GM23338 (cell line): ENCODE data around the gene PIK3IP1. TPM values are rescaled to one million over a fixed set of nuclear protein-coding genes. Genes with fewer than 3 reads are reported as not detected.

Experiments used
- ATAC-seq: fragments of 200-7000 bp; cut with Tn5 transposase; 3 replicates; pipeline ENCODE4 v1.9.1; 2020
- DNase-seq: peaks from one replicate; pipeline ENCODE4 v3.0.0-alpha.2; 2015; ENCODE audit warnings: low spot score
- H2AFZ ChIP-seq: fragments of 200-600 bp; sonication (generic); 2 replicates; pipeline ENCODE4 v1.8.0; 2016; ENCODE audit warnings: antibody characterized with exemption, mild to moderate bottlenecking, moderate library complexity
- H3F3A ChIP-seq: fragments of 200-600 bp; sonication (generic); replicated peaks from 2 replicates; pipeline ENCODE4 v1.8.0; 2017; ENCODE audit warnings: antibody characterized with exemption, mixed run types, low read depth
- H3K27ac ChIP-seq: fragments of 200-600 bp; sonication (generic); 2 replicates; pipeline ENCODE4 v1.6.1; 2016; ENCODE audit warnings: low read depth
- H3K27me3 ChIP-seq: fragments of 200-600 bp; sonication (generic); 2 replicates; pipeline ENCODE4 v1.8.0; 2016; ENCODE audit warnings: mild to moderate bottlenecking, mixed run types, moderate library complexity; ENCODE audit not compliant: insufficient read depth
- H3K36me3 ChIP-seq: fragments of 200-600 bp; sonication (generic); 2 replicates; pipeline ENCODE4 v1.8.0; 2016; ENCODE audit warnings: mild to moderate bottlenecking; ENCODE audit not compliant: insufficient read depth
- H3K4me1 ChIP-seq: fragments of 200-600 bp; sonication (generic); 2 replicates; pipeline ENCODE4 v1.8.0; 2016; ENCODE audit warnings: mild to moderate bottlenecking, moderate library complexity; ENCODE audit not compliant: insufficient read depth
- H3K4me2 ChIP-seq: fragments of 200-600 bp; sonication (generic); 2 replicates; pipeline ENCODE4 v1.7.1; 2017; ENCODE audit warnings: mixed run types
- H3K4me3 ChIP-seq: fragments of 200-600 bp; sonication (generic); 2 replicates; pipeline ENCODE4 v1.6.1; 2016; ENCODE audit warnings: mixed run types
- H3K79me2 ChIP-seq: fragments of 200-600 bp; sonication (generic); replicated peaks from 2 replicates; pipeline ENCODE4 v1.8.0; 2017; ENCODE audit warnings: mild to moderate bottlenecking; ENCODE audit not compliant: insufficient read depth
- H3K9me2 ChIP-seq: fragments of 200-600 bp; sonication (generic); 2 replicates; pipeline ENCODE4 v1.8.0; 2017; ENCODE audit not compliant: insufficient read depth
- H4K20me1 ChIP-seq: fragments of 200-600 bp; sonication (generic); replicated peaks from 2 replicates; pipeline ENCODE4 v1.8.0; 2017; ENCODE audit warnings: mild to moderate bottlenecking; ENCODE audit not compliant: insufficient read depth
- H3K27ac Mint-ChIP-seq: 2 replicates; pipeline ENCODE4 v1.8.0; 2020; ENCODE audit warnings: inconsistent platforms, mild to moderate bottlenecking, moderate library complexity, mixed read lengths
- H3K27me3 Mint-ChIP-seq: 3 replicates; pipeline ENCODE4 v1.8.0; 2022; ENCODE audit warnings: low read depth, mild to moderate bottlenecking, moderate library complexity, mixed read lengths, inconsistent platforms; ENCODE audit not compliant: insufficient read depth, poor library complexity
- H3K36me3 Mint-ChIP-seq: 3 replicates; pipeline ENCODE4 v1.8.0; 2021; ENCODE audit warnings: low read depth, mild to moderate bottlenecking, inconsistent platforms, moderate library complexity, mixed read lengths
- H3K4me1 Mint-ChIP-seq: 3 replicates; pipeline ENCODE4 v1.8.0; 2020; ENCODE audit warnings: mild to moderate bottlenecking, inconsistent platforms, mixed read lengths
- H3K4me3 Mint-ChIP-seq: 3 replicates; pipeline ENCODE4 v1.8.0; 2021; ENCODE audit warnings: moderate library complexity, mild to moderate bottlenecking, inconsistent platforms, mixed read lengths
- H3K9me3 Mint-ChIP-seq: 3 replicates; pipeline ENCODE4 v1.8.0; 2020; ENCODE audit warnings: moderate library complexity, mild to moderate bottlenecking, inconsistent platforms, mixed read lengths
- CREB1 ChIP-seq: fragments of 250-450 bp; sonication (Bioruptor Pico); IDR thresholded peaks from 2 replicates; pipeline ENCODE4 v1.5.0; 2020; ENCODE audit warnings: low read depth, mild to moderate bottlenecking, moderate library complexity
- EZH2 ChIP-seq: fragments of 200-600 bp; sonication (generic); IDR thresholded peaks from one replicate; pipeline ENCODE4 v1.8.0; 2017; ENCODE audit warnings: antibody characterized with exemption, mild to moderate bottlenecking, low read depth; ENCODE audit not compliant: unreplicated experiment
- JUNB ChIP-seq: IDR thresholded peaks from one replicate; pipeline ENCODE4 v1.6.1; 2016; ENCODE audit warnings: antibody characterized with exemption; ENCODE audit not compliant: unreplicated experiment
- POLR2AphosphoS5 ChIP-seq: IDR thresholded peaks from 2 replicates; pipeline ENCODE4 v1.6.1; 2016; ENCODE audit warnings: antibody characterized with exemption, low read depth
- STAT1 ChIP-seq: IDR thresholded peaks from one replicate; pipeline ENCODE4 v1.6.1; 2016; ENCODE audit warnings: antibody characterized with exemption; ENCODE audit not compliant: unreplicated experiment
- ZNF331 ChIP-seq: fragments of 250-450 bp; sonication (Bioruptor Pico); IDR thresholded peaks from 2 replicates; pipeline ENCODE4 v1.5.0; 2020; ENCODE audit warnings: low read depth, mild to moderate bottlenecking, moderate library complexity
- ZNF462 ChIP-seq: fragments of 250-450 bp; sonication (Bioruptor Pico); IDR thresholded peaks from 2 replicates; pipeline ENCODE4 v1.5.0; 2020; ENCODE audit warnings: mild to moderate bottlenecking, moderate library complexity
- polyA plus RNA-seq: library from polyadenylated mRNA; unstranded; fragments of >200 nt; fragmentation: Nextera tagmentation; extraction: Ambion mirVana; gene quantifications from 2 replicates; pipeline ENCODE4 v1.2.1, GENCODE V29; 2016
- total RNA-seq: library from RNA; depleted of rRNA; stranded (reverse); fragments of >200 nt; shearing (Covaris generic); gene quantifications from 2 replicates; pipeline ENCODE4 v1.2.3, GENCODE V29; 2014

The PIK3IP1 gene
- total and polyA plus RNA-seq, 2 experiments from 2014 or later, result 1.1 to 2.2 TPM

- no peak for TF ChIP-seq STAT1
- TF ChIP-seq JUNB, result no peak
- no peak for TF ChIP-seq POLR2AphosphoS5
- no peak for TF ChIP-seq ZNF462 (CRISPR knock-in tag)
- TF ChIP-seq EZH2, result no peak
- TF ChIP-seq ZNF331 (CRISPR knock-in tag), result no peak
- no peak for TF ChIP-seq CREB1 (CRISPR knock-in tag)
- Mint-ChIP-seq H3K27ac (no peak overlapping the region), H3K4me1 (peaks cover 7% of the 10 kb centered on the region), H3K4me3 (no peak overlapping the region), H3K9me3 (no peaks in the 10 kb centered on the region), H3K27me3 (peaks cover 2% of the 10 kb centered on the region), H3K36me3 (peaks cover 28% of the 10 kb centered on the region)
- Histone ChIP-seq H3K9me2 (no peaks in the 10 kb centered on the region), H3K36me3 (peaks cover 14% of the 10 kb centered on the region), H3K4me3 (no peak overlapping the region), H3K79me2 (no peaks in the 10 kb centered on the region), H4K20me1 (no peaks in the 10 kb centered on the region), H3K4me2 (no peak overlapping the region), H3K27me3 (no peaks in the 10 kb centered on the region), H3K4me1 (no peaks in the 10 kb centered on the region), H3K27ac (no peak overlapping the region), H3F3A (no peaks in the 10 kb centered on the region), H2AFZ (no peak overlapping the region)
- no peak for ATAC-seq
- no peak for DNase-seq
These were observed 13.0 kb downstream of the PIK3IP1 start for GRCh38 chr22:31279327-31279669.
